Keratinocyte (primary cell): ENCODE data around the gene PARD6B.

Source experiments
- EZH2 ChIP-seq: IDR thresholded peaks from one replicate; pipeline ENCODE4 v1.6.1; 2012; ENCODE audit warnings: inconsistent platforms, mild to moderate bottlenecking, low read length, moderate library complexity
- TF ChIP-seq, protein P1 (sequence below), 3 experiments: IDR thresholded peaks in 1 of 3; conservative IDR thresholded peaks in 1 of 3; optimal IDR thresholded peaks in 1 of 3; 2 replicates in 2 of 3; 3 replicates in 1 of 3; pipeline versions ENCODE3 to v1.5.1; 2011; ENCODE audit warnings: low read length in 3 of 3, mild to moderate bottlenecking in 3 of 3, moderate library complexity in 2 of 3, control low read depth in 1 of 3, inconsistent platforms in 1 of 3; ENCODE audit not compliant: insufficient read depth in 2 of 3; ENCODE audit errors: extremely low read depth in 1 of 3

DNA sequence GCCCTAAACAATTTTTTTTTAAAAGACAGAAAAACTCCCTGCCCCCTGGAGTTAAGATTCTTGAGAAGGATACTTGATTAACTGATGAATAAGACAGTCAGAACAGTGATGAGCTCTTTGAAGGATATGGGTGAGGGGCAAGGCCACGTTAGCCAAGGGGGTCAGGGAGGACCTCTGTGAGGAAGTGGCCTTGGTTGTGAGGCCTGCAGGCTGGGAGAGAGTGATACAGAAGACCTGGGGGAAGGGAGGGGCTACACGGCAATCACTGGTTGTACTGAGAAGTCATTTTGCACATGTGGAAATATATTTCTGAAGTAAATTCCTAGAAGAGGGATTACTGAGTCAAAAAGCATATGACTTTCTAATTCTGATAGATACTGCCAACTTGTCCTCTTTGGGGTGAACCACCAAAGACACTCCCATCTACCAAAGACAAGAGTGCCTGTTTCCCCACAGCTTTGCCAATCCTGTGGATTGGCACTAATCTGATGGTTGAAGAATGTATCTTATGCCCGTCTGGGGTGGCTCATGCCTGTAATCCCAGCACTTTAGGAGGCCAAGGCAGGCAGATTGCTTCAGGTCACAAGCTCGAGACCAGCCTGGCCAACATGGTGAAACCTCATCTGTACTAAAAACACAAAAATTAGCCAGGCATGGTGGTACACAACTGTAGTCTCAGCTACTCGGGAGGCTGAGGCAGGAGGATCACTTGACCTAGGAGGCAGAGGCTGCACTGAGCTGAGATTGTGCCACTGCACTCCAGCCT, 41.2 kb downstream of the PARD6B start:
- TF ChIP-seq, protein P1, sequence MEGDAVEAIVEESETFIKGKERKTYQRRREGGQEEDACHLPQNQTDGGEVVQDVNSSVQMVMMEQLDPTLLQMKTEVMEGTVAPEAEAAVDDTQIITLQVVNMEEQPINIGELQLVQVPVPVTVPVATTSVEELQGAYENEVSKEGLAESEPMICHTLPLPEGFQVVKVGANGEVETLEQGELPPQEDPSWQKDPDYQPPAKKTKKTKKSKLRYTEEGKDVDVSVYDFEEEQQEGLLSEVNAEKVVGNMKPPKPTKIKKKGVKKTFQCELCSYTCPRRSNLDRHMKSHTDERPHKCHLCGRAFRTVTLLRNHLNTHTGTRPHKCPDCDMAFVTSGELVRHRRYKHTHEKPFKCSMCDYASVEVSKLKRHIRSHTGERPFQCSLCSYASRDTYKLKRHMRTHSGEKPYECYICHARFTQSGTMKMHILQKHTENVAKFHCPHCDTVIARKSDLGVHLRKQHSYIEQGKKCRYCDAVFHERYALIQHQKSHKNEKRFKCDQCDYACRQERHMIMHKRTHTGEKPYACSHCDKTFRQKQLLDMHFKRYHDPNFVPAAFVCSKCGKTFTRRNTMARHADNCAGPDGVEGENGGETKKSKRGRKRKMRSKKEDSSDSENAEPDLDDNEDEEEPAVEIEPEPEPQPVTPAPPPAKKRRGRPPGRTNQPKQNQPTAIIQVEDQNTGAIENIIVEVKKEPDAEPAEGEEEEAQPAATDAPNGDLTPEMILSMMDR (optimal IDR thresholded peaks at IDR 0.05 in 1 of 3, IDR thresholded peaks at IDR 0.05 in 1 of 3, conservative IDR thresholded peaks at IDR 0.05 in 1 of 3; ENCODE audit: extremely low read depth in 1 of 3, insufficient read depth in 2 of 3, low read length in 3 of 3): no peak
- TF ChIP-seq EZH2: no peak
